Left lobe of liver (tissue), 2 donors: ENCODE results near the gene NPIPB9. TPM values are rescaled to one million over a fixed set of nuclear protein-coding genes. Genes with fewer than 3 reads are reported as not detected.

Experiments
- ATAC-seq: fragments of 200-7000 bp; cut with Tn5 transposase; one replicate; pipeline ENCODE4 v1.9.1; 2020; ENCODE audit warnings: mild to moderate bottlenecking, moderate library complexity
- DNase-seq: peaks from one replicate; pipeline ENCODE4 v3.0.0-alpha.2; 2020; ENCODE audit warnings: low spot score
- total RNA-seq: library from RNA; stranded (reverse); gene quantifications from one replicate; pipeline ENCODE4 v1.2.1, GENCODE V29; 2021
- donor health status: DM: no; HTN: no; CAD: no; lungs with moderate emphysema.
- donor health status: DM: no; HTN: yes; CAD: no.

Gene NPIPB9
- total RNA-seq, 1 donor from 2014 or later = 2.3 TPM

DNA sequence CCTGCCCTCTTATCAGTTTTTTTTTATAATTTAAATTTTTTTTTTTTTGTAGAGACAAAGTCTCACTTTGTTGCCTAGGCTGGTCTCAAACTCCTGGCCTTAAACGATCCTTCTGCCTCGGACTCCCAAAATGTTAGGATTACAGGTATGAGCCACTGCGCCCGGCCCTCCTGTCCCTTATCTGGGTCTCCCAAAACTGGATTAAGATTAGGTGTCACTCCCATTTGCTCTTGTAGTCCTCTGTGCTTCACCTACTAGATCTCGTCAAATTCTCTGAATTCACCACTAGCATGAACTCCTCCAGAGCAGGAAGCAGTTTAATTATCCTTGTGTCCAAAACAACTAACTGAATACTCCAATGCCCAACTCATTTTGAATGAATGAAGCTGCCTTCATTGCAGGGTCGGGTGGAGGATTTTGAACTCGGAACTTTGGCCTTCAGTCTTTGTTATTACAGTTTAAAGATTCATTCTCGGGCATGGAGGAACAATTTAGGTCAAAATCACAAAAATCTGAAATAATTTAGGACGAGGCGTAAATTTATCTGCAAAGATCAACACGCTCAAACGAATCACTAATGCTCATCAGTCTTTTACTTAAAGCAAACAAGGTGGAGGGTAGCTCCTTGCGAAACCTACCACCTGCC lies 70.4 kb downstream of the NPIPB9 start:
- ATAC-seq = no peak
- DNase-seq = no peak

Other genes with a start within 250 kb of the NPIPB9 start
- gene IL27, start 245.0 kb upstream of the NPIPB9 start, total RNA-seq = 12.9 TPM
- gene NUPR1, start 212.8 kb upstream of the NPIPB9 start, total RNA-seq = 92.6 TPM
- gene SGF29, start 197.9 kb upstream of the NPIPB9 start, total RNA-seq = 19.3 TPM
- 50.3 TPM for gene SULT1A2, start 154.7 kb upstream of the NPIPB9 start, total RNA-seq
- 179 TPM for gene SULT1A1, start 141.7 kb upstream of the NPIPB9 start, total RNA-seq
- 3.2 TPM for gene NPIPB8, start 113.7 kb upstream of the NPIPB9 start, total RNA-seq
- gene EIF3C, start 40.3 kb upstream of the NPIPB9 start, total RNA-seq = 262 TPM
- gene ATXN2L, start 71.2 kb downstream of the NPIPB9 start, total RNA-seq = 50.1 TPM
- 177 TPM for gene TUFM, start 94.6 kb downstream of the NPIPB9 start, total RNA-seq
- gene SH2B1, start 112.1 kb downstream of the NPIPB9 start, total RNA-seq = 30.8 TPM
- 1.4 TPM for gene ATP2A1, start 126.7 kb downstream of the NPIPB9 start, total RNA-seq
- gene RABEP2, start 173.5 kb downstream of the NPIPB9 start, total RNA-seq = 6.8 TPM
- not detected for gene CD19, start 180.2 kb downstream of the NPIPB9 start, total RNA-seq
- gene NFATC2IP, start 199.2 kb downstream of the NPIPB9 start, total RNA-seq = 15.2 TPM
- 22.8 TPM for gene SPNS1, start 223.0 kb downstream of the NPIPB9 start, total RNA-seq
- gene LAT, start 233.3 kb downstream of the NPIPB9 start, total RNA-seq = 3.5 TPM